Measurements from ENCODE around the gene SLC9A9. TPM values are rescaled to one million over a fixed set of nuclear protein-coding genes. Genes with fewer than 3 reads are reported as not detected.

The SLC9A9 gene
- total RNA-seq, 3 donors from 2014 or later (not counting 1 experiment from before 2014, with no cell fraction given) = 24.0 to 29.1 (median 27.2) TPM

DNA sequence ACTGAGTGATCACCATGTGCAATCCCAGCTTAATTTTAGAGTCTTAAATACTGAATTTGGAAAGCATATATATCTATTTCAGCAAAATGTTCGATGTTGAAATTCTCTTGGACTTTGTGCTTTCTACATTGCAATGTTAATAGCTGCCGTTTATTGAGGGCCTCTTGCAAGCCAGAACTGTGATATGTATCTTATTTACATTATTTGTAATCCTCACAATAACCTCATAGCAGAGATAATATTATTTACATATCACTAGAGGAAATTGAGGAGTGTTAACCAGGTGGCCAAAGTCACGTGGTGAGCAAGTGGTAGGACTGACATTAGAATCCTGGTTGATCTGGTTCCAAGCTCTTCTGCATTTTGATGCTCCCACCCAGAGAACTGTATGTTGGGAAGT lies 254.1 kb downstream of the SLC9A9 start:
- Mint-ChIP-seq H3K4me1 (peaks cover 0 to 6% of the 10 kb centered on the region in 2 donors), H3K9me3 (no peaks in the 10 kb centered on the region), H3K27me3 (ENCODE audit: low read depth in 2 of 2) (no peaks in the 10 kb centered on the region), H3K36me3 (no peaks in the 10 kb centered on the region), H3K4me3 (no peak overlapping the region), H3K27ac (no peak overlapping the region)
- Histone ChIP-seq H3K4me3 (ENCODE audit: low read length) (no peak overlapping the region), H3K27me3 (ENCODE audit: control insufficient read depth, insufficient read depth, low read length) (no peaks in the 10 kb centered on the region), H3K27ac (ENCODE audit: low read length) (no peak overlapping the region), H3K36me3 (ENCODE audit: control insufficient read depth, insufficient read depth, low read length) (no peaks in the 10 kb centered on the region), H3K4me1 (ENCODE audit: control insufficient read depth, insufficient read depth, low read length) (no peaks in the 10 kb centered on the region), H3K9me3 (ENCODE audit: control insufficient read depth, insufficient read depth, low read length) (no peaks in the 10 kb centered on the region)
- WGBS (ENCODE audit: insufficient coverage) = 93% methylated on average over 2 of the region's 3 CpGs
- DNase-seq (no peak), ATAC-seq (no peak)
- intact Hi-C loops (cut with micrococcal nuclease) = no loop called here
- TF ChIP-seq, protein P1, sequence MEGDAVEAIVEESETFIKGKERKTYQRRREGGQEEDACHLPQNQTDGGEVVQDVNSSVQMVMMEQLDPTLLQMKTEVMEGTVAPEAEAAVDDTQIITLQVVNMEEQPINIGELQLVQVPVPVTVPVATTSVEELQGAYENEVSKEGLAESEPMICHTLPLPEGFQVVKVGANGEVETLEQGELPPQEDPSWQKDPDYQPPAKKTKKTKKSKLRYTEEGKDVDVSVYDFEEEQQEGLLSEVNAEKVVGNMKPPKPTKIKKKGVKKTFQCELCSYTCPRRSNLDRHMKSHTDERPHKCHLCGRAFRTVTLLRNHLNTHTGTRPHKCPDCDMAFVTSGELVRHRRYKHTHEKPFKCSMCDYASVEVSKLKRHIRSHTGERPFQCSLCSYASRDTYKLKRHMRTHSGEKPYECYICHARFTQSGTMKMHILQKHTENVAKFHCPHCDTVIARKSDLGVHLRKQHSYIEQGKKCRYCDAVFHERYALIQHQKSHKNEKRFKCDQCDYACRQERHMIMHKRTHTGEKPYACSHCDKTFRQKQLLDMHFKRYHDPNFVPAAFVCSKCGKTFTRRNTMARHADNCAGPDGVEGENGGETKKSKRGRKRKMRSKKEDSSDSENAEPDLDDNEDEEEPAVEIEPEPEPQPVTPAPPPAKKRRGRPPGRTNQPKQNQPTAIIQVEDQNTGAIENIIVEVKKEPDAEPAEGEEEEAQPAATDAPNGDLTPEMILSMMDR (IDR thresholded peaks at IDR 0.05) = no peak

DNA sequence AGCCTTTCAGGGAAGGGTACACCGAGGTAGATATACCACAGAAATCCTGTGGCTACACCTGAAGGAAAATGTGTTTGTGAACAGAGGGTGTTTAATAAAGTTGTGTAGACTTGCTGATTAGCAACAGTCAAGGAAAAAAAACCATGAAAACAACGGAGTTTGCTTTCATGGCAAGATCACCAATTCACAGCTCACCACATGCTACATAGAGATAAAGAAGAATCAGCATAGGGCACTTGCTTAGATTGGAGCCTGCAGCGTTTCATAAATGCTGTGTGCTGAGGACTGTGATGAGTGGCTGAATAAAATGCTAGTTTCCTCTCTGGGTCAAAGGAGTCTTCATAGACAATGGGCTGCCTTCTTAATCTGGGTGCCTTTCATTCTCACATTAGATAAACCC lies 257.6 kb downstream of the SLC9A9 start:
- DNase-seq (no peak), ATAC-seq (no peak)
- H3K36me3 ChIP-seq (ENCODE audit: control insufficient read depth, insufficient read depth, low read length) = no peaks in the 10 kb centered on the region
- no peaks in the 10 kb centered on the region for H3K36me3 Mint-ChIP-seq
- H3K9me3 Mint-ChIP-seq = no peaks in the 10 kb centered on the region
- H3K4me1 Mint-ChIP-seq = peaks cover 0 to 13% of the 10 kb centered on the region in 2 donors
- intact Hi-C loops (cut with micrococcal nuclease) = no loop called here
- H3K4me1 ChIP-seq (ENCODE audit: control insufficient read depth, insufficient read depth, low read length) = no peaks in the 10 kb centered on the region
- H3K27ac Mint-ChIP-seq = no peak overlapping the region
- H3K27ac ChIP-seq (ENCODE audit: low read length) = no peak overlapping the region
- H3K27me3 ChIP-seq (ENCODE audit: control insufficient read depth, insufficient read depth, low read length) = no peaks in the 10 kb centered on the region
- H3K4me3 Mint-ChIP-seq = no peak overlapping the region
- no peak overlapping the region for H3K4me3 ChIP-seq (ENCODE audit: low read length)
- H3K9me3 ChIP-seq (ENCODE audit: control insufficient read depth, insufficient read depth, low read length) = no peaks in the 10 kb centered on the region
- no peaks in the 10 kb centered on the region for H3K27me3 Mint-ChIP-seq (ENCODE audit: low read depth in 2 of 2)
- TF ChIP-seq, protein P1 (IDR thresholded peaks at IDR 0.05) = no peak
- 91% methylated on average over 3 of the region's 3 CpGs for WGBS (ENCODE audit: insufficient coverage)

DNA sequence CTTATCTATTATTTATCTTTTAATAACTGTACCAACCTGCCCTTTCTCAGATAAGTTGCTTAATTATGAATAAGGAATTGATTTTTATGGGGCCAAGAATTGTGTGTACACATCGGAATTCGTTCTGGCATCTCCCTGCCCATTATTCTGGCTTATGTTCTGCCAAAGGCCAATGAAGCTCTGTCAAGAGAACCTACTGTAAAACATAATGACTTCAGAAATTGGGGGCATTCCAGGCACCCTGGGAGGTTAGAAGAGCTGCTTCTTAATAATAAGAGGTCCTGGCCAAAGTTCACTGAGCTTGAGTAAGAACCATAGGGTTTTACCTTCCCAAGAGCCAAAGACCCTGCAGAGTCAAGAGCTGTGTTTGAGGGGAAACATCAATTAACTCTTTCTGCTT lies 261.7 kb downstream of the SLC9A9 start:
- WGBS (ENCODE audit: insufficient coverage) = 93% methylated on average over 2 of the region's 2 CpGs
- TF ChIP-seq, protein P1 (IDR thresholded peaks at IDR 0.05) = no peak
- Histone ChIP-seq H3K4me1 (ENCODE audit: control insufficient read depth, insufficient read depth, low read length) (no peaks in the 10 kb centered on the region), H3K27ac (ENCODE audit: low read length) (no peak overlapping the region), H3K36me3 (ENCODE audit: control insufficient read depth, insufficient read depth, low read length) (no peaks in the 10 kb centered on the region), H3K9me3 (ENCODE audit: control insufficient read depth, insufficient read depth, low read length) (no peaks in the 10 kb centered on the region), H3K27me3 (ENCODE audit: control insufficient read depth, insufficient read depth, low read length) (no peaks in the 10 kb centered on the region), H3K4me3 (ENCODE audit: low read length) (no peak overlapping the region)
- no peak overlapping the region for H3K27ac Mint-ChIP-seq
- no peak for ATAC-seq
- intact Hi-C loops (cut with micrococcal nuclease) = no loop called here
- no peaks in the 10 kb centered on the region for H3K27me3 Mint-ChIP-seq (ENCODE audit: low read depth in 2 of 2)
- H3K36me3 Mint-ChIP-seq = no peaks in the 10 kb centered on the region
- peaks cover 0 to 9% of the 10 kb centered on the region in 2 donors for H3K4me1 Mint-ChIP-seq
- H3K4me3 Mint-ChIP-seq = no peak overlapping the region
- no peaks in the 10 kb centered on the region for H3K9me3 Mint-ChIP-seq
- no peak for DNase-seq

DNA sequence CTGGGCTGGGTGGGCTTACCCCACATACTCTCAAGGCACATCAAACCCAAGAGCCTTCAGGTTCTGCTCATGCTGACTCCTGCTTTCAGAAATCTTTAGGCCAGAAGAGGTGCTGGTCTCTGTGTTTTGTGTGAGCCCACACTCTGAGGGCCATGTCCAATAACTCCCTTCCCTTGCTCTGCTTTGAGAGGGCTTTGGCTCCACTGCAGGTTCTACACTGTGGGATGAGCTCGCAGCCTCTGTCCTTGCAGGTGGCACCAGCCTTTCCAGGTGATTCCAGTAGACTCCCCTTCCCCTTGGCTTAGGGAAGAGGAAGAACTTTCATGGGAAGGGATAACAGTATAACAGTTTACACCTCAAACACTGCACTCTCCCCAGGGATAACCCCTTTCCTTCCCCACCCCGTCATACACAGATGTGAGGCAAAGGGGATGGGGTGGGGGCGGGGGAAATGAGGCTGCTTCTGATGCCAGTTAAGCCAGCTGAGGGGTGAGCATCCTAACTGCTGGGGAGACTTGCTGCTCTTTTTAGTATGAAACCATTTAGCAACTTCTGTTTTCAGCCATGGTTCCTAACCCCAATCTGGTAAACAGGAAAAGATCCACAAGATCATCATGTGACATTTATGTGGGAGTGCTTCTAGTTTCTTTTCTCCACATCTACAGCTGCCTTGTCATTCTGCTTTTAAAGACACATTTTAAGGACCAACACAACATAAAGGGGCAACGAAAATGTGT lies 262.4 kb downstream of the SLC9A9 start:
- TF ChIP-seq, protein P1 (IDR thresholded peaks at IDR 0.05) = no peak
- WGBS (ENCODE audit: insufficient coverage) = 90% methylated on average over 2 of the region's 4 CpGs
- Mint-ChIP-seq H3K4me3 (no peak overlapping the region), H3K36me3 (no peaks in the 10 kb centered on the region), H3K9me3 (no peaks in the 10 kb centered on the region), H3K4me1 (peaks cover 0 to 9% of the 10 kb centered on the region in 2 donors), H3K27me3 (ENCODE audit: low read depth in 2 of 2) (no peaks in the 10 kb centered on the region), H3K27ac (no peak overlapping the region)
- H3K9me3 ChIP-seq (ENCODE audit: control insufficient read depth, insufficient read depth, low read length) = no peaks in the 10 kb centered on the region
- DNase-seq (no peak), ATAC-seq (no peak)
- no peak overlapping the region for H3K27ac ChIP-seq (ENCODE audit: low read length)
- H3K4me1 ChIP-seq (ENCODE audit: control insufficient read depth, insufficient read depth, low read length) = no peaks in the 10 kb centered on the region
- intact Hi-C loops (cut with micrococcal nuclease) = no loop called here
- H3K27me3 ChIP-seq (ENCODE audit: control insufficient read depth, insufficient read depth, low read length) = no peaks in the 10 kb centered on the region
- no peak overlapping the region for H3K4me3 ChIP-seq (ENCODE audit: low read length)
- H3K36me3 ChIP-seq (ENCODE audit: control insufficient read depth, insufficient read depth, low read length) = no peaks in the 10 kb centered on the region

Measured in natural killer cell (primary cell).